Dermis microvascular lymphatic vessel endothelial cell (primary cell): ENCODE measurements around the gene SLC2A9. TPM values are rescaled to one million over a fixed set of nuclear protein-coding genes. Genes with fewer than 3 reads are reported as not detected.

ENCODE experiments used
- DNase-seq, 2 donors: peaks; one replicate each; pipeline versions ENCODE4 v3.0.0 to v3.0.0-alpha.2; 2010; ENCODE audit warnings: low read depth in 2 of 2
- total RNA-seq: library from RNA; depleted of rRNA; stranded (reverse); fragments of >200 nt; gene quantifications from 2 replicates; pipeline ENCODE4 v1.2.1, GENCODE V29; 2014

Gene SLC2A9
- 0.90 and 1.1 TPM in 2 replicates for total RNA-seq

GRCh38 chr4:10020871-10021652 is at the start of gene SLC2A9:
Gene SLC2A9, minus strand, starts transcription at chr4:10021497. Its CDS starts 68 bp downstream, at chr4:10021429.
- peak in 1 of 2 donors; percentile 51 for DNase-seq

- no peak for DNase-seq
These were observed 47.9 kb upstream of the SLC2A9 start for GRCh38 chr4:10069075-10069642.

- DNase-seq: no peak
These were observed 45.7 kb upstream of the SLC2A9 start for GRCh38 chr4:10066670-10067651.

- no peak for DNase-seq
These were observed 44.9 kb upstream of the SLC2A9 start for GRCh38 chr4:10066206-10066605.

- DNase-seq: peak; percentile 41 to 81
These were observed 42.4 kb upstream of the SLC2A9 start for GRCh38 chr4:10063544-10064300.

GRCh38 chr4:10061650-10062415 is 40.5 kb upstream of the SLC2A9 start:
- no peak for DNase-seq

- no peak for DNase-seq
These were observed 37.1 kb upstream of the SLC2A9 start for GRCh38 chr4:10058371-10058770.

- no peak for DNase-seq
These were observed 35.7 kb upstream of the SLC2A9 start for GRCh38 chr4:10057023-10057395.

- DNase-seq: no peak
These were observed 35.2 kb upstream of the SLC2A9 start for GRCh38 chr4:10056334-10057022.

- no peak for DNase-seq
These were observed 34.6 kb upstream of the SLC2A9 start for GRCh38 chr4:10055871-10056270.

- DNase-seq: peak; percentile 35 to 83
These were observed 33.3 kb upstream of the SLC2A9 start for GRCh38 chr4:10054571-10055041.

- DNase-seq: no peak
These were observed 32.5 kb upstream of the SLC2A9 start for GRCh38 chr4:10053635-10054453.

- no peak for DNase-seq
These were observed 30.3 kb upstream of the SLC2A9 start for GRCh38 chr4:10051517-10052135.

GRCh38 chr4:10050721-10051120 is 29.4 kb upstream of the SLC2A9 start:
- DNase-seq: no peak

- no peak for DNase-seq
These were observed 29.0 kb upstream of the SLC2A9 start for GRCh38 chr4:10050261-10050661.

- DNase-seq: no peak
These were observed 27.8 kb upstream of the SLC2A9 start for GRCh38 chr4:10048941-10049697.

GRCh38 chr4:10047967-10048366 is 26.7 kb upstream of the SLC2A9 start:
- no peak for DNase-seq

GRCh38 chr4:10046471-10046870 is 25.2 kb upstream of the SLC2A9 start:
- DNase-seq: no peak
